Activated CD4-positive, alpha-beta T cell treated with anti-CD3 and anti-CD28 coated beads for 4 hours (primary cell): ENCODE data around the gene PXDN.
"Not testable (repeated sequence)": the region's sequence is repeated elsewhere in the genome, so short reads cannot be mapped to it uniquely, and the experiment has no call there.

Experiments
- DNase-seq, 2 donors: peaks; one replicate each; pipeline ENCODE4 v3.0.0-alpha.2; 2020

The PXDN gene

DNA sequence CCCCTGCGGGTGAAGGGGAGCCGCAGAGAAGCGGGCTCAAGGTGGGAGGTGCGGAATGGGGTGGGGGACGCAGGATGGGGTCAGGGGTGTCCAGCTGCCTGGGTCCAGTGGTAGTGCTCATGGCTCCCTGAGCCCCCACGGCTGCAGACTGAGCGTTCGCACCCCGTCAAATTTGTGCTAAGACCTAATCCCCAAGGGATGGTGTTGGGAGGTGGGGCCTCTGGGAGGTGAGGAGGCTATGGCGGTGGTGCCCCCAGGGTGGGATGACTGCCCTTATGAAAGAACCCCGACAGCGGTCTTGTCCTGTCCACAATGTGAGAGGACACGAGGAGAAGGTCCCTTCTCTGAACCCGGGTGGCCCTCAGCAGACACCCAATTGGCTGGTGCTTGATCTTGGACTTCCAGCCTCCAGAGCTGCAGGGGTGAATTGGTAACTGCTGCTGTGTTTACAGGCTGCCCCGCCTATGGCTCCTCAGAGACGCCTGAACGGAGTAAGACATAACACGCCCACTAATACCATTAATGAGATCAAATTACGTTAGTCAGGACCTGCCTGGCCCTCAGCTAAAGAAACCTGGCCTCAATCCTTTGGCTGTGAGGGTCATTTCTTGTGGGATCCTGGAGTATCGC is 42.6 kb downstream of the PXDN start:
- no peak for DNase-seq

- no peak for DNase-seq
Observed at GRCh38 chr2:1701020-1701419, 43.3 kb downstream of the PXDN start.

DNA sequence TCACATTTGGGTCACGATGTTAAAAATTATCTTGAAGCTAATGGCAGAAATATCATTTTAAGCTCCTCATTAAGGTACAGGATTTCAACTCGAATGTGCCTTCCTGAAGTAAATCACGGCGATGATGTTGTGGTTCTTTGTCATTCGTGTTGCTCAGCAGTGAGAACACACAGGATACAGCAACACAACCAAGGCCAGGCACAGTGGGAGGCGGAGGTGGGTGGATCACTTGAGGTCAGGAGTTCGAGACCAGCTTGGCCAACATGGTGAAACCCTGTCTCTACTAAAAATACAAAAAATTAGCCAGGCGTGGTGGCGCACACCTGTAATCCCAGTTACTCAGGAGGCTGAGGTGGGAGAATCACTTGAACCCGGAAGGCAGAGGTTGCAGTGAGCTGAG is 43.9 kb downstream of the PXDN start:
- not testable (repeated sequence) for DNase-seq

- no peak for DNase-seq
Observed at GRCh38 chr2:1698188-1698945, 45.9 kb downstream of the PXDN start.

DNA sequence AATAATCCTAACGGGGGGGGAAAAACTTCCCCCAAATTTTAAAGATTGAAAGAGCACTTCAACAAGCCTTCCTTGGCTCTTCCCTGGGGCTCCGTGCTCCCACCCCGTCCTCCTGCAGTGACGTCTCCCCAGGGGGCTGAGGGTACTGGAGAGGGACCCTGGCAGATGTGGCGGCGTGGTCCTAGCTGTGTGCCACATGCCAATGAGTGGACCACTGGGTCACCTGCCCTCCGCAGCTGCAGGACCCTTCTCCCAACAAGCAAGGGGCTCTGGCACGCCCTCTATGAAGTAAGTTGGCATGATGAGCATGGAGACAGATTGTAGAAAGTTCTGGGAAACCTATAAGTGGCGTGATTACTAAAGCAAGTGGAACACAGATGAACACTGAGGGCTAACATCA is 46.7 kb downstream of the PXDN start:
- DNase-seq = no peak

DNA sequence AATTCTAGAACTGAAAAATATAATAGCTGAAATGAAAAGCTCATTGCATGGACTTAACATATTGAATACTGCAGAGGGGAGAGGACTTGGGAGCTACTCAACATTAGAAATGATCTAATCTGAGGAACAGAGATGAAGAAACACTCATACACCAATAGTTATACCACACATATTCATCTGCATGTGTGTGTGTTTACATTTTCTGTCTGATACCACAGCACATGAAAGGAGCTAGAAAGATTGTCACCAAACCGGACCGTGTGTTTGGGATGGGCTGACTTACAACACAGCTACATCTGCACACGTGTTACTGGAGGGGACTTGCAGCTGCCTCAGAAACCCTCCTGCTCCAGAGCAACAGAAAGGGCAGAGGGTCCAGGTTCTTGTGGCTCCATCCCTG is 47.8 kb downstream of the PXDN start:
- no peak for DNase-seq

DNA sequence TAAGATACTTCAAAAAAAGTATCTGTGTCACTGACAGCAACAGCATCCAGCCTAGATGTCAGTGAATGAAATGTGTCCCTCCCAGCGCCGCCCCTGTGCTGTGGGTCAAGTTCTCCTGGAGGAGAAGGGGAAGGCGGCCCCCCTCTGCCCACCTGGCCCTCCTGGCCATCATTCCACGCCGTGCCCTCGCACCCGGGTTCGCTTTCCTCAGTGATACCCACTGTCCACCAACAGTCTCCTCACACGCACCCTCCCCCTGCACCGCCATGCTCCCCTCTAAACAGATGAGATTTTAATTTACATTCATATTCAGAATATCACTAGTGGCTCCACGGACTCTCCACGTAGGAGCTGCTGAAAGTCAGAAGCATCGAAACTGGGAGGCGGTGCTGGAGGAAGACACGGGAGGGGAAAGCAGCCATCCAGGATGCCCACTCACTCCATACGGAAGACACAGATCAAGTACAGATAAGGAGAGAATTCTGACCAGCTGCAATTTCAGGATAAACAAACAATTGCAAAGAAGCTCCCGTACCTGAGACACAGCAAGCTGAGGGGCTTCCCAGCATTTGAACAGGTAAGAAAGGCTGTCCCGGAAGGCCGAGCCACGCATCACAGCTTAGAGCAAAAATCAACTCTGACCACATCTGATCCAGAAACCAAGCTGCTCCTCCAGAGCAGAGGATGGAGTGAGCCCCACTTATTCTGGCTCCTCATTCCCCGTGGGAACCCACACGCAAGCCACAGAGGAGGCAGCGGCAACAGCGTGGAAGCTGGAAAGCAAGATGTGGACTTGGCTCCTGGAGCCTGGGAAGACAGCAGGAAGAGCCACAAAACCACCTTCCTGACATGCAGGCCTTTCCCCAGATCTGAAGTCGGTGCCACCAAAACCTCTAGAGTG is 49.7 kb downstream of the PXDN start:
- no peak for DNase-seq

GRCh38 chr2:1693723-1694122 is 50.6 kb downstream of the PXDN start:
- DNase-seq = no peak

DNA sequence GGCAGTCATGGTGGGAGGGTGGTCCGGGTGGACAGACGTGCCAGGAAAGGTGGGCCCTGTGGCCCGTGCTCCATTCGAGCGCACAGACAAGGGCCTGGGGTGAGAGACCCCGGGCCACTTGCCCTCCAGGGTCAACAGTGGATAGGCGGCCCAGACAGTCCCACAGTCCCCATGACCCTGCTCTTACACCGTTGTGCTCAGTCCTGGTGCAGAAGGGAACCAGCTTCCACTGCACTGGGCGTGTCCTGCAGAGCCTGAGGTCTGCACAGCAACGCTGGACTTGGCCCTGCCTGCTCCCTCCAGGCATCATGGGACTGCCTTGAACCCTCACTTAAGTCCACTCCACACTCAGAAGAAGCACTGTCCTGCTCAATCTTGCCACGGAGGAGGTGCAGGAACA is 52.0 kb downstream of the PXDN start:
- no peak for DNase-seq

DNA sequence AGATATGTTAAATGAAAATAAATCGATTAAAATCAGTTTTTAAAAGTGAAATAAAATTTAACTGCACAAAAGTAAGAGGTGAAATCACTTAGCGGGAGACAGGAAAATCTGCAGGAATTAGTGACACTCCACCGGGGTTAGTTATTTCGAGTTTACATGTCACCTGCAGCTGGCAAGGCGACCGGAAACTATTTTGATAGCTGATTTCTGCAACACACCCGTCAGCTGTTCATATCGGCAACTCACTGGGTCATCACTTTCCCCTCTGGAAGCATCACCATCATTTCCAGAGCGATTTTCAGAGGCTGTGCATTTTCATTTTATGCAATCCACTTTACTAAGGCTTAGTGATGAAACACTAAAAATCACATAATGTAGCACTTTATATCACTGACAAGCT is 52.9 kb downstream of the PXDN start:
- DNase-seq = no peak

DNA sequence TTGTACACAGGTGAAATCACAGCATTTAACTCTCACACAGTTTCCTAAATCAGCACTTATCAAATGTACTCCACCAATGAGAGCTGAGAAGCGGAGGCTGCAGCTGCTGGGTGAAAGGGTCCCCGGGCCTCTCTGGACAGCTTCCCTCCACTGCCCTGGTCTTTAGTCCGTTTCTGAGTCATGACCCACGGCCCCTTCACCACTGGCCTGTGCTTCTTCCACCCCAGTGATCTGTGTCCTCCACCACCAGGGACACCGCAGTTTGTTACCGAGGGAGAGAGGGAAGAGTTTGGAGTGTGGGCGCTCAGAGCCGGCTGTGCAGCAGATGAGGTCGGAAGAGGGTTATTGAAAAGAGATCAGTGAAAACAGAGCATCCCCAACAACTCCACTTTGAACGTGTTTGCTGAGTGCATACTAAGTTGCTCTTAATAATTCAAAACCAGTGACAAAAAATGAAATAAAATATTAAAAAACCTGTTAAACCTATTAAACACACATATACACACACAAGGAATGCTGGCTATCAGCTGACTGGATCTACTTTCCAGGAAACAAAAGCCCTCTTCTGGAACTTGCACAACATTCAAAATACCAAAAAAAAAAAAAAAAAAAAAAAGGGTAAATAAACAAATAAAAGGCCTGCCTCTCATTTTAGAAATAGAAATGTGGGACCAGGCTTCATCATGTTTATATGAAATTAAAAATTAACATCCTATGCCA is 54.1 kb downstream of the PXDN start:
- DNase-seq = no peak

- no peak for DNase-seq
Observed at GRCh38 chr2:1688859-1689258, 55.5 kb downstream of the PXDN start.

- DNase-seq = no peak
Observed at GRCh38 chr2:1688161-1688560, 56.2 kb downstream of the PXDN start.

DNA sequence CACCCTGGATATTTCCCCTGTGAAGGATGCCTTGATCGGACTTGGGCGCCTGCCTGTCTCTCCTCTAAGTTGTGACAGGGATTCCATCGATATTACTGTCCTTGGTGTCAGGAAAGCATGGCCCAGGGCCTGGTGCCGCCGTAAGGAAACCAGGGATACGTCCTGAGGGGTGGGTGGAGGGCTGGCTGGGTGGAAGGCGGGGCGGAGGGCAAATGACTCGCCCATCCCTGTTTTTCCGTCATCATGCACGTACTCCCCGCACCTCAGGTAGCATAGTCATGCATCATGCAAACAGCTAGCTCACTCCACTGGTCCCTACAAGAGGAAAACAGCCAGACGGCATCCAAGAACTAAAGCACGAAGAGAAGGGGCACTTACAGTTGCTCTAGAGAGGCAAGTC is 57.1 kb downstream of the PXDN start:
- DNase-seq = no peak

DNA sequence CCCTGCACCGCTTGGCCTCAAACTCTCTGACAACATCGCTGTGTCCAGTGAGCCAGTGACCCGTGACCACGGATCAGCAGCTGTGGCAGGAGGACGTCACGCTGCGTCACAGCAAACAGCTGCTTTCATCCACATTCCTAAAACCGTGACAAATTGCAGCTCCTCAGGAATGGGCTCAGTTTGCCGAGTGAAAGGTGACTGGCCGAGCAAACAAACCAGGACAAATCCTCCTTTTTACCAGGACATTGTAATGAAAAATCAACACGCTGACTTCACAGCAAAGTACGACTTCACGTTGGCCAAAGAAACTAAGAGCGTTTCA is 57.6 kb downstream of the PXDN start:
- no peak for DNase-seq

DNA sequence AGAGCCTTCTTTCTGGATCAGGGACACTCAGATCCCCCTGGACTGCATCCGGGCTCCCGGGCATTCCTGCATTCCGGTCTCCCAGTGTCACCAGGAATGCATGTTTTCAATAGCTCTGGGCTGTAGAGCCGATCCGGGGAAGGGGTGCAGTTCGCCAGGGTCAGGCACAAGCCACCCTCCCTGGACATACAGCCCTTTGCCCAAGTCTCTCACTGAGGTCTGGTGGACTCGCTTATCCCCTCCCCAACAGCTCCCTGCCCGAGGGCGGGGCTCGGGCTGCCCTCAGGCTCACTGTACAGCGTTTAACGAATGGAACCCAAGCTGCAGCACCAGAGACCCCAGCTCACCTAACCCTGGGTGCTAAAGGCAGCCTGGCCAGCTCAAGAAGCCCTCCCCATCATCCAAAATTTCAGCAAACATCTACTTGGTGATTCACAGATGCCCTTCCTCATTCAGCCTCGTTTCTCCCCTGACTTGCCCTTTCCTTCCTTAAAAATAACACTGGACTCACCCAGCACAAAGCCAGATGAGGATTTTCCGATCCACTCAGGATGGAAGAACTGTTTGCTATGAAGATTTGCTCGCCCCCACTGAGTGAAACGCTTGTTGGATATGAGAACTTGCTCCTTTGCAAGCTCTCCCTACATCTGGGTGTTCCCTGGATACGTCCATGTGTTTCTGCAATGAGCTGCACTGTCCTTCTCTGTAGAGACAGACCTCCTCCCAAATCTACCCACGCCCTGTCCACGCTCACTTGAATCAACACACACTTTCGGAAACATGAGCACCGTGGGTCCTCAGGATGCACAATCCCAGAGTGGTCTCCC is 58.1 kb downstream of the PXDN start:
- no peak for DNase-seq

- no peak for DNase-seq
Observed at GRCh38 chr2:1685078-1685956, 59.0 kb downstream of the PXDN start.

- DNase-seq = no peak
Observed at GRCh38 chr2:1683297-1683696, 61.0 kb downstream of the PXDN start.

GRCh38 chr2:1682181-1682440 is 62.2 kb downstream of the PXDN start:
- no peak for DNase-seq

GRCh38 chr2:1681323-1682180 is 62.8 kb downstream of the PXDN start:
- no peak for DNase-seq

- DNase-seq = no peak
Observed at GRCh38 chr2:1681017-1681318, 63.3 kb downstream of the PXDN start.
